SK-N-DZ (cell line): ENCODE results near the gene GYPC.

Experiments used
- DNase-seq: peaks from one replicate; pipeline ENCODE4 v3.0.0-alpha.2; 2015; ENCODE audit warnings: low spot score
- small RNA-seq, 2 experiments: library from RNA; depleted of rRNA; stranded (forward); fragments of <200 nt; gene quantifications; one replicate each; pipeline ENCODE3, GENCODE V24; 2014

GYPC gene

DNA sequence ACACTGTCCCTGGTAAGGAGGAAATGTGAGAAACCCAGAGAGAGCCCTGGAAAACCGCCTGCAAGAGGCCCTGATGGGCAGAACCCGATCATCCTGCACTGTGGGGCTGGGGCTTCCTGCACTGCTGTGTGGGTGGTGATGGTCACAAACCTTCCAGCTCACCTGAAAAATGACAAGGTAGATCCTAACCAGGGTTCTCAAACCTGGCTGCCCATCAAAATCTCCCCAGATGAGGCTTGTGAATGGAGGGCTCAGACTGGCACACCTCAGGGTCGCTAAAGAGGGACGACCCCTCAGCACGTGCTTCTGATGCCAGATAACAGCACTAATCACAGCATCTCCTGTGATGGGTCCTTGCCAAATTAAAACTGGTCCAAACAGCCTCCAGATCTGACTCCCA is 74.7 kb downstream of the GYPC start:
- DNase-seq: no peak

DNA sequence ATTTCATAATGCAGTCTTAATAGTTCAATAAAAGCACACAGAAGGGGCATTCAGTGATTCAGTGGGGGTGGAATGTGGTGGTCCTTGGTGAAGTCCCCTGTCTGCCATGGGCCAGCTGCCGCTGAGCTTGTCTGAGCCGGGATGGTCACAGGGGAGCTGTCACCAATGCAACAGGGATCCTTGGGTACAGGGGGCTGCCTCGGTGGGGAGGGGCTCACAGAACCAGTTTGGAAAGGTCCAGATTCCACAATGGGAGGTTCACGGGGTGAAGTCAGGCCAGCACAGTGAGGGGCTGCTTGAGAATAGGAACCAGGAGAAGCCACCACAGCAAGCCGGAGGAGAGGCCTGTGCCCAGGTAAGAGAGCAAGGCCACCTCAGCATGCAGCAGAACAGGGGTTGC is 75.4 kb downstream of the GYPC start:
- DNase-seq: no peak

DNA sequence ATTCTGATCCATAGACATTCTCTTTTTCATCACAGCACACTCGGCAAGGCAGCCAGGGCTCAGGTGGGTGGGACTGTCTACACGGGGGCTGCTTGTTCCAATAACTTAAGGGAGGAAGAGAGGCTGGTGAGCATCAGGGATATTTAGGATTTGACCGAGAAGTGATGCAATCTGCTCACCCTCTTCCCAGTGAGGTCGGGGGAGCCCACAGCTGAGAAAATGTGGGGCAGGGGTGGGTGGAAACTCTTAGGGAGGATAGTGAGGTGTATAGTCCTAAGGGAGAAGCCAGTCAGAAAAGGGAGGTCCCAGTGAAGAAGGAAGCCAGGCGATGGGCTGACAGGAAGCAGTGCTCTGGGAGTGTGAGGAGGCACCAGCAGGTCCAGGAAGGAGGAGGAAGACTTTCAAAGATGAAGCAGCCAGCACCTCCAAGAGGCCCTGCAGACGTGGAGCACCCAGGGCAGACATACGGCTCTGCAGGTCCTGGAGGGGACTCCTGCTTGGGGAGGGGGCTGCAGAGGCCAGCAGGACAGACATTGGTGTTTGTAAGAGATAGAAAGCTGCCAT is 76.8 kb downstream of the GYPC start:
- no peak for DNase-seq

DNA sequence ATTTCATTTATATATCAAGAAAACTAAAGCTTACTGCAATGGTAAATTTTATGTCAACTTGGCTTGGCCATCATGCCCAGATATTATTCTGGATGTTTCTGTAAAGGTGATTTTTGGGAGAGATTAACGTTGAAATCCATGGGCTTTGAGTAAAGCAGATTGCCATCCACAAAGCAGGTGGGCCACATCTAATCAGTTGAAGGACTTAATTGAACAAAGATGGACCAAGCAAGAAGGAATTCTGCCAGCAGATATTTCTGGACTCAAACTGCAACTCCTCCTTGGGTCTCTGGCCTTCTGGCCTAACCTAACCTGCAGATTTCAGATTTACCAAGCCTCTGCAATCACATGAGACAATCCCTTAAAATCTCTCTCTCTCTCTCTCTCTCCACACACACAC is 77.8 kb downstream of the GYPC start:
- DNase-seq: no peak

DNA sequence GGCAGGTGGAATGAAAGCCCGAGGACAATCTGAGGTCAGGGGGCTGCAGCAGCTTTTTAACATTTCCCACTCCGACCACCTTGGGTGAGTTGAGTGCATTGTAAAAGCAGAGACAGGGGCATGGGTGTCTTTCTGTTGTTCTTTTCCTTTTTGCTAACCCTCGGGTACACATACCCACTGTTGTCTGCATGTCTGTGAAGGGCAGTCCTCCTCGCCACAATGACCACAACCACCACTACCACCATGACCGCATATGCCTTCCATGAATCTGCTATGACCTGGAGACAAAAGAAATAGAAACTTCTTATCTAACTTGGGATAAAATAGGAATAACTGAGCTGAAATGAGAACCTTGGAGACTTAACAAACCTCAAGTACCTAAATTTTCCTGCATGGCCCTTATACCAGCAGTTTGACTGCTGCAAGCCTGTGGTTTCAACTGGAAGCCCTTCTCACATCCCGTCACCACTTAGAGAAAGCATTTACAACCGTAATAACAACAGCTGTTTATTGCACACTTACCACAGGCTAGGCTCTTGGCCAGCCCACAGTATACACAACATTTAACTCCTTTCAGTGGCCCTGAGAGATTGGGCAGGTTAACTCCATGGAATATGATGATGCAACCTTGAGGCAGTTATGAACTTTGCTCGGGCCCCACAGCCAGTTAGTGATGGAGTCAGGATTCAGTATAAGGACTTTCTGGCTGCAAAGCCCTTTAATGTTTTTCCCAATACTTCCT is 80.3 kb downstream of the GYPC start:
- DNase-seq: no peak

DNA sequence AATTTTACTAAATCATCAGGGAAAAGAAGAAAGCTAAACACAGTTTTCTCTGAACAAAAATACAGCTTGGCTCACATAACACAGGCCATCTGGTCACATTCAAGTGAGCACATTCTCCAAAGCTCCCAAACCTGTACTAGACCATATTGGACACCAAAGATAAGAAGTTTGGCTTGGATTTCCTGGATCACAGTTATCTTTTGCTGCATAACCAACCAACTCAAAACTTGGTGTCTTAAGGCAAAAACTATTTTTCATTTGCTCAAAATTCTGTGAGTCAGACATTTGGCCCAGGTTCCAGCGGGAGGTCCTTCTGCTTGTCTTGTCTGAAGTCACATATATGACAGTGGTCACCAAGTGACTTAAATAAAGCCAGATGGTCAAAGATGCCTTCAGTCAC is 83.2 kb downstream of the GYPC start:
- no peak for DNase-seq

DNA sequence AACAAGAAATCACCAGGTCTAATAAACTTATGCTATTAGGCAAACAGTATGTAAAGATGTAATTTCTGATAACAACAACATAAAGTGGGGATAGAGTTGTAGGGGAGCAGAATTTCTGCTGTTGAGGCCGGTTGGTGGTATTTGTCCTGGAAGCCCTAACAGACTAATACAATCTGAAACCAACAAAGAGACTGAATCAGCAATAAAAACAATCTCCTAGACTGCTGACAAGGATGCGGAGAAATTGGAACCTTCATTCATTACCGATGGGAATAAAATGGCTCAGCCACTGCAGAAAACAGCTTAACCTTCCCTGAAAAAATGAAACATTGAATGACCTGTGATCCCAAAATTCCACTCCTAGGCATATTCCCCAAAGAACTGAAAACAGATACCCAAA is 88.7 kb downstream of the GYPC start:
- no peak for DNase-seq

Small RNAs within 50 kb of the gene (small RNA-seq; reads per million reads assigned to genes)
- gene RNU6-675P: 0 reads per million in 2 experiments
